ENCODE data around the gene RHOB.

RHOB gene

GRCh38 chr2:20444993-20445910 lies 1.6 kb upstream of the RHOB start:
- H3K4me3 ChIP-seq: no peak overlapping the region
- H3K9ac ChIP-seq (ENCODE audit: insufficient read length): no peak overlapping the region
- H3K9me3 ChIP-seq (ENCODE audit: low read depth, low read length): no peaks in the 10 kb centered on the region
- H3K27ac ChIP-seq: no peak overlapping the region
- peaks cover 12% of the 10 kb centered on the region for H3K36me3 ChIP-seq (ENCODE audit: insufficient read depth, low read length)
- no peak for DNase-seq (ENCODE audit: low read depth, low spot score)
- TF ChIP-seq FOXP2 (optimal IDR thresholded peaks at IDR 0.05; ENCODE audit: control extremely low read depth, extremely low read length, insufficient read depth): no peak
- TF ChIP-seq POLR2AphosphoS5 (IDR thresholded peaks at IDR 0.05; ENCODE audit: borderline replicate concordance, low read depth, low read length): no peak
- no peak for TF ChIP-seq EZH2 (IDR thresholded peaks at IDR 0.05)

GRCh38 chr2:20446255-20446916 lies 488 bp upstream of the RHOB start:
- H3K9me3 ChIP-seq (ENCODE audit: low read depth, low read length): no peaks in the 10 kb centered on the region
- peak overlapping the region; percentile 97 for H3K4me3 ChIP-seq
- H3K36me3 ChIP-seq (ENCODE audit: insufficient read depth, low read length): peaks cover 12% of the 10 kb centered on the region
- no peak for DNase-seq (ENCODE audit: low read depth, low spot score)
- peak overlapping the region; percentile 82; the same call in 1 of the 2 replicates for H3K27ac ChIP-seq
- peak overlapping the region; percentile 79 for H3K9ac ChIP-seq (ENCODE audit: insufficient read length)
- TF ChIP-seq EZH2 (IDR thresholded peaks at IDR 0.05): no peak
- no peak for TF ChIP-seq FOXP2 (optimal IDR thresholded peaks at IDR 0.05; ENCODE audit: control extremely low read depth, extremely low read length, insufficient read depth)
- TF ChIP-seq POLR2AphosphoS5 (IDR thresholded peaks at IDR 0.05; ENCODE audit: borderline replicate concordance, low read depth, low read length): no peak

- DNase-seq (ENCODE audit: low read depth, low spot score): no peak
- H3K27ac ChIP-seq: peak overlapping the region; percentile 81
- peaks cover 12% of the 10 kb centered on the region for H3K36me3 ChIP-seq (ENCODE audit: insufficient read depth, low read length)
- TF ChIP-seq FOXP2 (optimal IDR thresholded peaks at IDR 0.05; ENCODE audit: control extremely low read depth, extremely low read length, insufficient read depth) (no peak), EZH2 (IDR thresholded peaks at IDR 0.05) (no peak), POLR2AphosphoS5 (IDR thresholded peaks at IDR 0.05; ENCODE audit: borderline replicate concordance, low read depth, low read length) (no peak)
- no peaks in the 10 kb centered on the region for H3K9me3 ChIP-seq (ENCODE audit: low read depth, low read length)
- peak overlapping the region; percentile 97 for H3K4me3 ChIP-seq
- peak overlapping the region; percentile 97 for H3K9ac ChIP-seq (ENCODE audit: insufficient read length)
These were observed 767 bp downstream of the RHOB start for GRCh38 chr2:20447437-20448245.

GRCh38 chr2:20448246-20448976 lies 1.5 kb downstream of the RHOB start:
- H3K27ac ChIP-seq: no peak overlapping the region
- TF ChIP-seq EZH2 (IDR thresholded peaks at IDR 0.05) (no peak), POLR2AphosphoS5 (IDR thresholded peaks at IDR 0.05; ENCODE audit: borderline replicate concordance, low read depth, low read length) (no peak; the same call in 1 of the 2 replicates), FOXP2 (optimal IDR thresholded peaks at IDR 0.05; ENCODE audit: control extremely low read depth, extremely low read length, insufficient read depth) (no peak)
- no peaks in the 10 kb centered on the region for H3K9me3 ChIP-seq (ENCODE audit: low read depth, low read length)
- H3K4me3 ChIP-seq: peak overlapping the region; percentile 97
- DNase-seq (ENCODE audit: low read depth, low spot score): no peak
- peaks cover 12% of the 10 kb centered on the region for H3K36me3 ChIP-seq (ENCODE audit: insufficient read depth, low read length)
- H3K9ac ChIP-seq (ENCODE audit: insufficient read length): peak overlapping the region; percentile 97

- H3K4me3 ChIP-seq: peak overlapping the region; percentile 97
- no peak for DNase-seq (ENCODE audit: low read depth, low spot score)
These were observed 2.1 kb downstream of the RHOB start for GRCh38 chr2:20448977-20449306.

GRCh38 chr2:20449501-20450200 lies 2.8 kb downstream of the RHOB start:
- H3K36me3 ChIP-seq (ENCODE audit: insufficient read depth, low read length): peaks cover 12% of the 10 kb centered on the region
- no peak for DNase-seq (ENCODE audit: low read depth, low spot score)
- H3K4me3 ChIP-seq: peak overlapping the region; percentile 97
- TF ChIP-seq EZH2 (IDR thresholded peaks at IDR 0.05): no peak
- TF ChIP-seq POLR2AphosphoS5 (IDR thresholded peaks at IDR 0.05; ENCODE audit: borderline replicate concordance, low read depth, low read length): no peak
- TF ChIP-seq FOXP2 (optimal IDR thresholded peaks at IDR 0.05; ENCODE audit: control extremely low read depth, extremely low read length, insufficient read depth): no peak
- peak overlapping the region; percentile 97 for H3K9ac ChIP-seq (ENCODE audit: insufficient read length)
- H3K27ac ChIP-seq: peak overlapping the region; percentile 78; the same call in 1 of the 2 replicates
- no peaks in the 10 kb centered on the region for H3K9me3 ChIP-seq (ENCODE audit: low read depth, low read length)

More at GRCh38 chr2:20448977-20449306, 2.1 kb downstream of the RHOB start:
- H3K9ac ChIP-seq (ENCODE audit: insufficient read length): peak overlapping the region; percentile 97
- no peaks in the 10 kb centered on the region for H3K9me3 ChIP-seq (ENCODE audit: low read depth, low read length)
- no peak overlapping the region for H3K27ac ChIP-seq
- no peak for TF ChIP-seq EZH2 (IDR thresholded peaks at IDR 0.05)
- TF ChIP-seq FOXP2 (optimal IDR thresholded peaks at IDR 0.05; ENCODE audit: control extremely low read depth, extremely low read length, insufficient read depth): no peak
- no peak for TF ChIP-seq POLR2AphosphoS5 (IDR thresholded peaks at IDR 0.05; ENCODE audit: borderline replicate concordance, low read depth, low read length)
- H3K36me3 ChIP-seq (ENCODE audit: insufficient read depth, low read length): peaks cover 12% of the 10 kb centered on the region

Measured in SK-N-MC (cell line).